HG02610 (cell line): ENCODE results near the gene COLEC12.
"Not testable (repeated sequence)": the region's sequence is repeated elsewhere in the genome, so short reads cannot be mapped to it uniquely, and the experiment has no call there.

Experiments
- ATAC-seq: cut with Tn5 transposase; IDR thresholded peaks from one replicate; pipeline ENCODE4 v1.9.1; 2021; ENCODE audit warnings: mild to moderate bottlenecking, moderate library complexity; ENCODE audit not compliant: unreplicated experiment

Gene COLEC12

GRCh38 chr18:332721-333510 lies 167.6 kb downstream of the COLEC12 start:
- no peak for ATAC-seq

GRCh38 chr18:332007-332406 lies 168.5 kb downstream of the COLEC12 start:
- ATAC-seq: no peak

GRCh38 chr18:331221-331821 lies 169.2 kb downstream of the COLEC12 start:
- no peak for ATAC-seq

- no peak for ATAC-seq
These were observed 171.6 kb downstream of the COLEC12 start for GRCh38 chr18:328928-329327.

GRCh38 chr18:326846-327245 lies 173.7 kb downstream of the COLEC12 start:
- ATAC-seq: no peak

- no peak for ATAC-seq
These were observed 177.3 kb downstream of the COLEC12 start for GRCh38 chr18:323253-323622.

GRCh38 chr18:321865-322467 lies 178.5 kb downstream of the COLEC12 start:
- ATAC-seq: no peak

- ATAC-seq: no peak
These were observed 180.3 kb downstream of the COLEC12 start for GRCh38 chr18:320155-320554.

GRCh38 chr18:319720-320119 lies 180.8 kb downstream of the COLEC12 start:
- no peak for ATAC-seq

- no peak for ATAC-seq
These were observed 181.7 kb downstream of the COLEC12 start for GRCh38 chr18:318791-319291.

- no peak for ATAC-seq
These were observed 182.9 kb downstream of the COLEC12 start for GRCh38 chr18:317618-318017.

- no peak for ATAC-seq
These were observed 184.1 kb downstream of the COLEC12 start for GRCh38 chr18:316393-316792.

GRCh38 chr18:313931-314330 lies 186.6 kb downstream of the COLEC12 start:
- no peak for ATAC-seq

- ATAC-seq: no peak
These were observed 188.1 kb downstream of the COLEC12 start for GRCh38 chr18:312415-312814.

- ATAC-seq: no peak
These were observed 190.5 kb downstream of the COLEC12 start for GRCh38 chr18:310042-310441.

- not testable (repeated sequence) for ATAC-seq
These were observed 192.4 kb downstream of the COLEC12 start for GRCh38 chr18:308086-308485.

- no peak for ATAC-seq
These were observed 193.8 kb downstream of the COLEC12 start for GRCh38 chr18:306608-307255.

GRCh38 chr18:305003-305501 lies 195.4 kb downstream of the COLEC12 start:
- ATAC-seq: no peak

GRCh38 chr18:303607-304006 lies 196.9 kb downstream of the COLEC12 start:
- ATAC-seq: no peak

- no peak for ATAC-seq
These were observed 197.5 kb downstream of the COLEC12 start for GRCh38 chr18:303011-303410.

- ATAC-seq: no peak
These were observed 198.4 kb downstream of the COLEC12 start for GRCh38 chr18:302097-302496.
